Right renal cortex interstitium (tissue), 3 donors: ENCODE measurements around the gene HSF4. TPM values are rescaled to one million over a fixed set of nuclear protein-coding genes. Genes with fewer than 3 reads are reported as not detected.

Experiments
- DNase-seq, 3 donors: peaks; one replicate each; pipeline ENCODE4 v3.0.0-alpha.2; 2013; ENCODE audit warnings: low read depth in 3 of 3, low spot score in 2 of 3
- polyA plus RNA-seq, 3 donors: library from polyadenylated mRNA; unstranded; fragments of 120-200 nt; gene quantifications; one replicate each; pipeline ENCODE4 v1.2.1, GENCODE V29; 2013; ENCODE audit not compliant: insufficient read length in 3 of 3

Gene HSF4
- polyA plus RNA-seq, 3 donors: 1.1 to 1.3 (median 1.2) TPM

DNA sequence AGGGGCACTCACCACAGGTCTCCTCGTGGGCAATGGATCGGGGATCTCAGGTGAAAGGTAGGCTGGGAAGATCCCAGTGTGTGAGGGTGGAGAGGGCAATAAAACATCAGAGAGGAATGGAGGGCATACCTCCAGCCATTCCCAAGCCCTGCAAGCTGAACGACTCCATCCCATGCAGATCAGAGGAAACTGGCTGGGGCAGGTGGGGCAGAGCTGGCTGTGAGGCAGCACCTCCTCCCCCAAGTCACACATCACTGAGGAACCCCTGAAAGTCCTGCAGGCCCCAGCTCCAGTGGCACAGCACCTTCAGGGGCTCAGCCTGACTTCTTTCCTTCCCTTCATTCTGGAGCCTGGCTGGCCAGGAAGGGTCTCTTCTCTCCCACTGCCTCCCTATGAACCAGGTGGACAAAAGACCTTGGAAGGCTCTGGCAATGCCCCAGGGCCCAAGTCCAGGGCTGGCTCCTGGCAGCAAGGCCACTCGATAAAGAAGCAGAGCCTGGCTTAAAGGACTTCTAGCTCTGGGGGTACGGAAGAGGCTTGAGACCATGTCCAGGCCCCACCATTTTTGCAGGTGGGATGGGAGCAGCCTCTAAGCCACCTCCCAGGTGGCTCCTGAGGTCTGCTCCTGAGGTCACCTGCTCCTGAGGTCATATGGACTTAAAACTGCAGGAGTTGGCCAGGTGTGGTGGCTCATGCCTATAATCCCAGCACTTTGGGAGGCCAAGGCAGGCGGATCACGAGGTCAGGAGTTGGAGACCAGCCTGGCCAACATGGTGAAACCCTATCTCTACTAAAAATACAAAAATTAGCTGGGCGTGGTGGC is 48.9 kb downstream of the HSF4 start:
- DNase-seq: no peak

DNA sequence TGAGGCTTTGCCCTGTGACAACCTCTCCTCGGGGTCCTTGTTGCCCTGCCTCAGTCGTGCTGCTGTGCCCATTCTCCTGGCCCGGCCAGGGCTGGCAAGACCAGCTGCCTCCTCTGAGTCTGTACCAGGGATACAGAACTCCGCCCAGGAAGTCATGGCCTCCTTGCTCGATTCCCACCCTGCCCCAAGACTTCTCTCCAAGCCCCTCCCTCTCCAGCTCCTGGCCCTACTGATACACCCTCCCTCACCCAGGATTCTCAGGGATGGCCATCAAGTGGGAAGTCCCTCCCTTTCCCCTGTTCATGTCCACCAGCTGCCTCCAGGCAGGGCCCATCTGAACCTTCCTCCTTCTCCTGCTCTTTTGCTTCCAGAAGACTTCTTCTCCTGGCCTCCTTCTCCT is 51.2 kb downstream of the HSF4 start:
- DNase-seq: no peak

DNA sequence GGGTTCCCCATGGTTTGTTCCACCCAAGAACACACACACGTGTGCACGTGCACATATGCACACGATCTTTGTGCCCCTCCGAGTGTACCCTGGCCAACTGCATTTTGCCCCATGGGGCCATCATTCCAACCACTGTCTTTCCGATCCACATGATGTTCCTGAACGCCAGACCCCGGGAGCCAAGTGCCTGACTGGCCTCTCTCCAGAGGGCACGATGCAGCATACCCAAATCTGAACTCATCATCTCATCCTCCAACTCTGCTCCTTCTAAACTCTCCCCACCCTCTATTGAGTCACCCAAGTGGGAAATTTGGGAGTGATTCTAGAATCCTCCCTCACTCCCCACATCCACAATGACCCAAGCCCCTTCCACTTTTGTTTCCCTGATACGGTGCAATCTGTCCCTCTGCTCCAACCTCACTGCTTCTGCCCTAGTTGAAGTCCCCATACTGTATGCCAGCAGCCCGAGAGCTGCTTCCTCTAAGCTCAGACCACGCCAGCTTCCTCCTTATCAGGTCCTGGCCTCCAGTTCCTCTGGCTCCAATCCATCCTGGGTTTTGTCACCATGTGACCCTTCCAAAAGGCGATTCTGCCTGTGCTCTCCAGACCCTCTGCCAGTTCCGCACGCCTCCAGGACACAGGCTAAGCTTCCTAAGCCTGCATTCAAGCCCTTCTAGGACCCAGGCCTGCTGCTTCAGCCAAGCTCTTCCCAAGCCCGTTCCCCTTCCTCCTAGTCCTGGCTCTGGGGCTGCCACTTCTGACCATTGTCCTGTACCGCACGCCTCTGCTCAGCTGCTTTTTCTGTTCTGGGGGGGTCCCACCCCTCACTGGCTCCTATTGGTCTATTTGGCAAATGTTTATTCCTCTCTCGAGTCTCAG is 52.3 kb downstream of the HSF4 start:
- no peak for DNase-seq

Other genes with a start within 250 kb of the HSF4 start
- 100 to 1,000 TPM; 228 to 269 (median 251) TPM for gene CDH16, start 245.9 kb upstream of the HSF4 start, polyA plus RNA-seq
- 1 to 10 TPM; 1.9 to 3.2 (median 2.1) TPM for gene RRAD, start 239.2 kb upstream of the HSF4 start, polyA plus RNA-seq
- 10 to 100 TPM; 76.4 to 98.5 (median 95.7) TPM for gene CIAO2B, start 230.3 kb upstream of the HSF4 start, polyA plus RNA-seq
- gene CES2, start 229.2 kb upstream of the HSF4 start, polyA plus RNA-seq: 10 to 100 TPM; 39.6 to 45.2 (median 39.7) TPM
- 1 to 10 TPM; 1.3 to 3.1 (median 1.8) TPM for gene CES3, start 203.5 kb upstream of the HSF4 start, polyA plus RNA-seq
- gene CES4A, start 176.2 kb upstream of the HSF4 start, polyA plus RNA-seq: 1 to 10 TPM; 6.1 to 6.8 (median 6.7) TPM
- 10 to 100 TPM; 64.9 to 70.8 (median 66.6) TPM for gene CBFB, start 135.6 kb upstream of the HSF4 start, polyA plus RNA-seq
- 10 to 100 TPM; 22.9 to 26.7 (median 23.1) TPM for gene PHAF1, start 54.8 kb upstream of the HSF4 start, polyA plus RNA-seq
- 1 to 10 TPM; 9.0 to 9.8 (median 9.1) TPM for gene B3GNT9, start 13.7 kb upstream of the HSF4 start, polyA plus RNA-seq
- 1 to 10 TPM; 3.5 to 4.3 (median 3.8) TPM for gene TRADD, start 4.8 kb upstream of the HSF4 start, polyA plus RNA-seq
- under 1 TPM; 0.96 to 1.00 (median 0.96) TPM for gene FBXL8, start 4.8 kb upstream of the HSF4 start, polyA plus RNA-seq
- 1 to 10 TPM; 3.9 to 4.3 (median 4.2) TPM for gene NOL3, start 5.8 kb downstream of the HSF4 start, polyA plus RNA-seq
- gene MATCAP1, start 19.2 kb downstream of the HSF4 start, polyA plus RNA-seq: 10 to 100 TPM; 22.7 to 28.4 (median 27.3) TPM
- 1 to 10 TPM; 4.2 to 5.6 (median 4.3) TPM for gene EXOC3L1, start 25.4 kb downstream of the HSF4 start, polyA plus RNA-seq
- gene E2F4, start 27.4 kb downstream of the HSF4 start, polyA plus RNA-seq: 10 to 100 TPM; 51.1 to 55.7 (median 53.0) TPM
- gene ELMO3, start 34.4 kb downstream of the HSF4 start, polyA plus RNA-seq: 1 to 10 TPM; 4.3 to 5.5 (median 4.9) TPM
- gene TMEM208, start 62.4 kb downstream of the HSF4 start, polyA plus RNA-seq: 10 to 100 TPM; 38.1 to 43.2 (median 43.0) TPM
- 10 to 100 TPM; 32.9 to 38.9 (median 33.0) TPM for gene FHOD1, start 82.7 kb downstream of the HSF4 start, polyA plus RNA-seq
- 1 to 10 TPM; 2.4 to 3.6 (median 2.9) TPM for gene SLC9A5, start 84.2 kb downstream of the HSF4 start, polyA plus RNA-seq
- 10 to 100 TPM; 13.4 to 14.3 (median 13.8) TPM for gene PLEKHG4, start 114.8 kb downstream of the HSF4 start, polyA plus RNA-seq
- gene KCTD19, start 162.0 kb downstream of the HSF4 start, polyA plus RNA-seq: 1 to 10 TPM in 2 of 3 donors, under 1 TPM in 1; 0.44 to 1.2 (median 1.0) TPM
- gene LRRC36, start 162.1 kb downstream of the HSF4 start, polyA plus RNA-seq: 1 to 10 TPM; 3.2 to 4.6 (median 3.7) TPM
- 10 to 100 TPM; 54.6 to 62.9 (median 58.7) TPM for gene TPPP3, start 228.8 kb downstream of the HSF4 start, polyA plus RNA-seq